Measurements from ENCODE around the gene WNT11. TPM values are rescaled to one million over a fixed set of nuclear protein-coding genes. Genes with fewer than 3 reads are reported as not detected.

Gene WNT11
- total and polyA plus RNA-seq, 2 of the 13 experiments (the other 11 are each of a cell fraction or from before 2014, with no cell fraction given): 0.34 to 0.66 TPM

DNA sequence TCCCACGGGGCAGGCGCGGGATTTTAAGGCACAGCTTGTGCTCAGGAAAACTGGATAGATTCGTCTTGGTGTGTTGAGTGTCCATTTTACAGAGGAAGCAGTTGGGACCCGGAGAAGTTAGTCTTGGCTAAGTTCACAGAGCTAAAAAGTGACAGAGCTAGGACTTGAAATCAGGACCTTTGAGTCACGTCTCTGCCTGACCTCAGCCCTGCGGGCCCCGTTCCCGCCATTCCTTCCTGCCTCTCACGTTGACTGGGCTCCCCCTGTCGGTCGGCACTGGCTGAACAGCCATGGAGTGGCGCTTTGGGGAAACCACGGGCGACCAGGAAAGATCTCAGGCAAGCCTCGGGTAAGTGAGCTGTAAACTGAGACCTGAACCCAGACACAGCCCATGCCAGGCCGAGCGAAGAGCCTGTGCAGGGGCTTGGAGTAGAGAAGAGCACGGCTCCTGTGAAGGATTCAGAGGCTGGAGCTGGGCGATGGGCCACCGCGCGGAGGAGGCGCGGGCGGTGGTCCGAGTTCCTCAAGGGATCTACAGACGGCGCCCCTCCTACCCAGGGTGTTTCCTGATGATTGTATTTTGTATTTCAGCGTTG, 54.1 kb downstream of the WNT11 start (continued):
- TF ChIP-seq STAT5B (CRISPR knock-in tag; IDR thresholded peaks at IDR 0.05) (no peak), ZNF136 (CRISPR knock-in tag; IDR thresholded peaks at IDR 0.05; ENCODE audit: low read depth) (no peak), ONECUT2 (CRISPR knock-in tag; IDR thresholded peaks at IDR 0.05) (no peak), ZNF562 (CRISPR knock-in tag; IDR thresholded peaks at IDR 0.05; ENCODE audit: borderline replicate concordance) (no peak), KDM4B (CRISPR knock-in tag; IDR thresholded peaks at IDR 0.05) (no peak), ZNF530 (CRISPR knock-in tag; IDR thresholded peaks at IDR 0.05; ENCODE audit: low read depth) (no peak), LCORL (IDR thresholded peaks at IDR 0.05) (no peak), LCORL (CRISPR knock-in tag; IDR thresholded peaks at IDR 0.05) (no peak), ZNF772 (CRISPR knock-in tag; IDR thresholded peaks at IDR 0.05) (0 out of 2 replicates have a peak, but pooled peaks have one; percentile 55), KLF13 (CRISPR knock-in tag; IDR thresholded peaks at IDR 0.05) (0 out of 2 replicates have a peak, but pooled peaks have one; percentile 37), MIER3 (CRISPR knock-in tag; IDR thresholded peaks at IDR 0.05; ENCODE audit: borderline replicate concordance) (peak; percentile 63; the same call in 1 of the 2 replicates), PHF20 (CRISPR knock-in tag; IDR thresholded peaks at IDR 0.05) (peak; percentile 23; the same call in 1 of the 2 replicates), SIX4 (CRISPR knock-in tag; IDR thresholded peaks at IDR 0.05) (no peak), ISX (CRISPR knock-in tag; conservative IDR thresholded peaks at IDR 0.05) (no peak), ZNF17 (CRISPR knock-in tag; IDR thresholded peaks at IDR 0.05) (no peak), RXRA (CRISPR knock-in tag; IDR thresholded peaks at IDR 0.05) (peak; percentile 61; the same call in 1 of the 2 replicates), ZMAT3 (CRISPR knock-in tag; conservative IDR thresholded peaks at IDR 0.05) (peak; percentile 63; the same call in 1 of the 2 replicates)
- TF ChIP-seq, protein P1, sequence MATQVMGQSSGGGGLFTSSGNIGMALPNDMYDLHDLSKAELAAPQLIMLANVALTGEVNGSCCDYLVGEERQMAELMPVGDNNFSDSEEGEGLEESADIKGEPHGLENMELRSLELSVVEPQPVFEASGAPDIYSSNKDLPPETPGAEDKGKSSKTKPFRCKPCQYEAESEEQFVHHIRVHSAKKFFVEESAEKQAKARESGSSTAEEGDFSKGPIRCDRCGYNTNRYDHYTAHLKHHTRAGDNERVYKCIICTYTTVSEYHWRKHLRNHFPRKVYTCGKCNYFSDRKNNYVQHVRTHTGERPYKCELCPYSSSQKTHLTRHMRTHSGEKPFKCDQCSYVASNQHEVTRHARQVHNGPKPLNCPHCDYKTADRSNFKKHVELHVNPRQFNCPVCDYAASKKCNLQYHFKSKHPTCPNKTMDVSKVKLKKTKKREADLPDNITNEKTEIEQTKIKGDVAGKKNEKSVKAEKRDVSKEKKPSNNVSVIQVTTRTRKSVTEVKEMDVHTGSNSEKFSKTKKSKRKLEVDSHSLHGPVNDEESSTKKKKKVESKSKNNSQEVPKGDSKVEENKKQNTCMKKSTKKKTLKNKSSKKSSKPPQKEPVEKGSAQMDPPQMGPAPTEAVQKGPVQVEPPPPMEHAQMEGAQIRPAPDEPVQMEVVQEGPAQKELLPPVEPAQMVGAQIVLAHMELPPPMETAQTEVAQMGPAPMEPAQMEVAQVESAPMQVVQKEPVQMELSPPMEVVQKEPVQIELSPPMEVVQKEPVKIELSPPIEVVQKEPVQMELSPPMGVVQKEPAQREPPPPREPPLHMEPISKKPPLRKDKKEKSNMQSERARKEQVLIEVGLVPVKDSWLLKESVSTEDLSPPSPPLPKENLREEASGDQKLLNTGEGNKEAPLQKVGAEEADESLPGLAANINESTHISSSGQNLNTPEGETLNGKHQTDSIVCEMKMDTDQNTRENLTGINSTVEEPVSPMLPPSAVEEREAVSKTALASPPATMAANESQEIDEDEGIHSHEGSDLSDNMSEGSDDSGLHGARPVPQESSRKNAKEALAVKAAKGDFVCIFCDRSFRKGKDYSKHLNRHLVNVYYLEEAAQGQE (IDR thresholded peaks at IDR 0.05; ENCODE audit: borderline replicate concordance in 1 of 2, low read depth in 1 of 2, low read length in 2 of 2): no peak
- TF ChIP-seq, protein P2, sequence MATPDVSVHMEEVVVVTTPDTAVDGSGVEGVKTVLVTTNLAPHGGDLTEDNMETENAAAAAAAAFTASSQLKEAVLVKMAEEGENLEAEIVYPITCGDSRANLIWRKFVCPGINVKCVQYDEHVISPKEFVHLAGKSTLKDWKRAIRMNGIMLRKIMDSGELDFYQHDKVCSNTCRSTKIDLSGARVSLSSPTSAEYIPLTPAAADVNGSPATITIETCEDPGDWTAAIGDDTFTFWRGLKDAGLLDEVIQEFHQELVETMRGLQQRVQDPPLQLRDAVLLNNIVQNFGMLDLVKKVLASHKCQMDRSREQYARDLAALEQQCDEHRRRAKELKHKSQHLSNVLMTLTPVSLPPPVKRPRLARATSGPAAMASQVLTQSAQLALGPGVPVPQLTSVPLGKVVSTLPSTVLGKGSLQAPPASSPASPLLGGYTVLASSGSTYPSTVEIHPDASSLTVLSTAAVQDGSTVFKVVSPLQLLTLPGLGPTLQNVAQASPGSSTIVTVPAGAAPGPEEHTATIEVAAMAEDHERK (CRISPR knock-in tag; IDR thresholded peaks at IDR 0.05; ENCODE audit: low read depth): no peak
- TF ChIP-seq, protein P3, sequence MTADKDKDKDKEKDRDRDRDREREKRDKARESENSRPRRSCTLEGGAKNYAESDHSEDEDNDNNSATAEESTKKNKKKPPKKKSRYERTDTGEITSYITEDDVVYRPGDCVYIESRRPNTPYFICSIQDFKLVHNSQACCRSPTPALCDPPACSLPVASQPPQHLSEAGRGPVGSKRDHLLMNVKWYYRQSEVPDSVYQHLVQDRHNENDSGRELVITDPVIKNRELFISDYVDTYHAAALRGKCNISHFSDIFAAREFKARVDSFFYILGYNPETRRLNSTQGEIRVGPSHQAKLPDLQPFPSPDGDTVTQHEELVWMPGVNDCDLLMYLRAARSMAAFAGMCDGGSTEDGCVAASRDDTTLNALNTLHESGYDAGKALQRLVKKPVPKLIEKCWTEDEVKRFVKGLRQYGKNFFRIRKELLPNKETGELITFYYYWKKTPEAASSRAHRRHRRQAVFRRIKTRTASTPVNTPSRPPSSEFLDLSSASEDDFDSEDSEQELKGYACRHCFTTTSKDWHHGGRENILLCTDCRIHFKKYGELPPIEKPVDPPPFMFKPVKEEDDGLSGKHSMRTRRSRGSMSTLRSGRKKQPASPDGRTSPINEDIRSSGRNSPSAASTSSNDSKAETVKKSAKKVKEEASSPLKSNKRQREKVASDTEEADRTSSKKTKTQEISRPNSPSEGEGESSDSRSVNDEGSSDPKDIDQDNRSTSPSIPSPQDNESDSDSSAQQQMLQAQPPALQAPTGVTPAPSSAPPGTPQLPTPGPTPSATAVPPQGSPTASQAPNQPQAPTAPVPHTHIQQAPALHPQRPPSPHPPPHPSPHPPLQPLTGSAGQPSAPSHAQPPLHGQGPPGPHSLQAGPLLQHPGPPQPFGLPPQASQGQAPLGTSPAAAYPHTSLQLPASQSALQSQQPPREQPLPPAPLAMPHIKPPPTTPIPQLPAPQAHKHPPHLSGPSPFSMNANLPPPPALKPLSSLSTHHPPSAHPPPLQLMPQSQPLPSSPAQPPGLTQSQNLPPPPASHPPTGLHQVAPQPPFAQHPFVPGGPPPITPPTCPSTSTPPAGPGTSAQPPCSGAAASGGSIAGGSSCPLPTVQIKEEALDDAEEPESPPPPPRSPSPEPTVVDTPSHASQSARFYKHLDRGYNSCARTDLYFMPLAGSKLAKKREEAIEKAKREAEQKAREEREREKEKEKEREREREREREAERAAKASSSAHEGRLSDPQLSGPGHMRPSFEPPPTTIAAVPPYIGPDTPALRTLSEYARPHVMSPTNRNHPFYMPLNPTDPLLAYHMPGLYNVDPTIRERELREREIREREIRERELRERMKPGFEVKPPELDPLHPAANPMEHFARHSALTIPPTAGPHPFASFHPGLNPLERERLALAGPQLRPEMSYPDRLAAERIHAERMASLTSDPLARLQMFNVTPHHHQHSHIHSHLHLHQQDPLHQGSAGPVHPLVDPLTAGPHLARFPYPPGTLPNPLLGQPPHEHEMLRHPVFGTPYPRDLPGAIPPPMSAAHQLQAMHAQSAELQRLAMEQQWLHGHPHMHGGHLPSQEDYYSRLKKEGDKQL (CRISPR knock-in tag; IDR thresholded peaks at IDR 0.05; ENCODE audit: low read depth): no peak
